Coronary artery (tissue), 2 donors: Measurements from ENCODE around the gene TWNK.
"Not testable (repeated sequence)": the region's sequence is repeated elsewhere in the genome, so short reads cannot be mapped to it uniquely, and the experiment has no call there.

Experiments used
- DNase-seq: peaks from one replicate; pipeline ENCODE4 v3.0.0-alpha.2; 2017; ENCODE audit warnings: low spot score
- H3K27ac ChIP-seq, 2 donors: fragments of 200-600 bp; sonication (generic); one replicate each; pipeline ENCODE4 v1.5.1; 2016 to 2019
- H3K4me3 ChIP-seq: fragments of 200-600 bp; sonication (generic); 2 replicates; pipeline ENCODE4 v1.5.1; 2016; ENCODE audit warnings: mild to moderate bottlenecking, moderate library complexity
- CTCF ChIP-seq: fragments of 200-600 bp; sonication (generic); IDR thresholded peaks from one replicate; pipeline ENCODE4 v1.5.1; 2019; ENCODE audit warnings: antibody characterized with exemption

Gene TWNK

GRCh38 chr10:100969187-100970075 is 17.9 kb upstream of the TWNK start, which contains the start of gene SEMA4G:
Gene SEMA4G, plus strand, starts transcription at chr10:100969504. Its CDS starts 3,409 bp downstream, at chr10:100972913.
- no peak for DNase-seq
- H3K27ac ChIP-seq: peak within 1 kb of the TSS in 1 of 2 donors; percentile 16
- peak; percentile 53 for TF ChIP-seq CTCF
- peak within 1 kb of the TSS; percentile 83 for H3K4me3 ChIP-seq

GRCh38 chr10:100970076-100970913 is 17.0 kb upstream of the TWNK start:
- no peak for DNase-seq
- peak overlapping the region in 1 of 2 donors; percentile 16 for H3K27ac ChIP-seq
- peak overlapping the region; percentile 83 for H3K4me3 ChIP-seq
- no peak for TF ChIP-seq CTCF

- Histone ChIP-seq H3K27ac (no peak overlapping the region), H3K4me3 (no peak overlapping the region)
- peak; percentile 33 for DNase-seq
- TF ChIP-seq CTCF: no peak
Measured at GRCh38 chr10:100970914-100971811, 16.2 kb upstream of the TWNK start.

- H3K27ac ChIP-seq: no peak overlapping the region
Measured at GRCh38 chr10:100972115-100972903, 15.0 kb upstream of the TWNK start.

GRCh38 chr10:100972904-100973535 is 14.3 kb upstream of the TWNK start:
- peak; percentile 61 for DNase-seq
- H3K27ac ChIP-seq: no peak overlapping the region
- no peak for TF ChIP-seq CTCF
- no peak overlapping the region for H3K4me3 ChIP-seq

More at GRCh38 chr10:100972115-100972903, 15.0 kb upstream of the TWNK start:
- H3K4me3 ChIP-seq: no peak overlapping the region
- DNase-seq: peak; percentile 31
- TF ChIP-seq CTCF: no peak

GRCh38 chr10:100975397-100975796 is 11.9 kb upstream of the TWNK start:
- not testable (repeated sequence) for DNase-seq, H3K27ac ChIP-seq, H3K4me3 ChIP-seq
